Measurements from ENCODE around the gene PLCB4.

PLCB4 gene

GRCh38 chr20:9476174-9476573, 407.3 kb downstream of the PLCB4 start:
- TF ChIP-seq GABPA (IDR thresholded peaks at IDR 0.05; ENCODE audit: low read depth): no peak
- TF ChIP-seq CTCF (IDR thresholded peaks at IDR 0.05; ENCODE audit: insufficient read depth, low read length): no peak
- TF ChIP-seq SPI1 (IDR thresholded peaks at IDR 0.05; ENCODE audit: borderline replicate concordance, low read depth): no peak
- TF ChIP-seq REST (IDR thresholded peaks at IDR 0.05; ENCODE audit: insufficient replicate concordance, low read depth): no peak
- TF ChIP-seq POLR2AphosphoS5 (IDR thresholded peaks at IDR 0.05; ENCODE audit: low read depth): no peak
- DNase-seq (ENCODE audit: low read depth in 1 of 2, low spot score in 1 of 2): no peak
- H3K4me3 ChIP-seq (replicated peaks; ENCODE audit: insufficient read depth, low read length): no peak overlapping the region
- no peak overlapping the region for H3K27ac ChIP-seq (replicated peaks)
- H3K27me3 ChIP-seq (ENCODE audit: insufficient read depth, poor library complexity, severe bottlenecking): peaks cover 2% of the 10 kb centered on the region

GRCh38 chr20:9476637-9477036, 407.8 kb downstream of the PLCB4 start:
- H3K27me3 ChIP-seq (ENCODE audit: insufficient read depth, poor library complexity, severe bottlenecking): peaks cover 2% of the 10 kb centered on the region
- DNase-seq (ENCODE audit: low read depth in 1 of 2, low spot score in 1 of 2): no peak
- TF ChIP-seq REST (IDR thresholded peaks at IDR 0.05; ENCODE audit: insufficient replicate concordance, low read depth): no peak

GRCh38 chr20:9478771-9479170, 409.9 kb downstream of the PLCB4 start:
- no peak overlapping the region for H3K27ac ChIP-seq (replicated peaks)
- no peak overlapping the region for H3K4me3 ChIP-seq (replicated peaks; ENCODE audit: insufficient read depth, low read length)
- H3K27me3 ChIP-seq (ENCODE audit: insufficient read depth, poor library complexity, severe bottlenecking): no peaks in the 10 kb centered on the region
- TF ChIP-seq POLR2AphosphoS5 (IDR thresholded peaks at IDR 0.05; ENCODE audit: low read depth): no peak
- no peak for TF ChIP-seq CTCF (IDR thresholded peaks at IDR 0.05; ENCODE audit: insufficient read depth, low read length)
- TF ChIP-seq REST (IDR thresholded peaks at IDR 0.05; ENCODE audit: insufficient replicate concordance, low read depth): no peak
- DNase-seq (ENCODE audit: low read depth in 1 of 2, low spot score in 1 of 2): no peak

More at GRCh38 chr20:9476637-9477036, 407.8 kb downstream of the PLCB4 start:
- H3K27ac ChIP-seq (replicated peaks): no peak overlapping the region
- no peak overlapping the region for H3K4me3 ChIP-seq (replicated peaks; ENCODE audit: insufficient read depth, low read length)

DNA sequence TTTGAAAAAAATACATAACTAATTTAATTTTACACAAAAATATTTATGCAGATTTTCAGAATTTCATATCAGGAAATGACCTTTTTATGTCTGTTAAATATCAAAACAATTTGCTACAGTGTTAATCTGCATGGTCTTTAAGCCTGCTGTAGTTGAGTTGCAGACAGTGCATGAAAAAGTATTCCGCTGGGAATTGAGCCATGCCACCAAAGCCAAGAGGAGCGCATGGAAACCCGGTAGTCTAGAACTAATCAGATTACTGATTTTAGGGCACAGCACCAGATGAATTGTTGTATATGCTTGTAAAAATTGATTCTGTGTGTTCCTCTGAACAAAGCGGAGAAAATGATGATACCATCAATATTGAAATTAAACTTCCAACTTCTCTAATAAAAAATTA, 411.2 kb downstream of the PLCB4 start:
- Histone ChIP-seq H3K4me3 (replicated peaks; ENCODE audit: insufficient read depth, low read length) (no peak overlapping the region), H3K27ac (replicated peaks) (no peak overlapping the region), H3K27me3 (ENCODE audit: insufficient read depth, poor library complexity, severe bottlenecking) (no peaks in the 10 kb centered on the region)
- DNase-seq (ENCODE audit: low read depth in 1 of 2, low spot score in 1 of 2): no peak
- TF ChIP-seq POLR2AphosphoS5 (IDR thresholded peaks at IDR 0.05; ENCODE audit: low read depth): no peak
- TF ChIP-seq GABPA (IDR thresholded peaks at IDR 0.05; ENCODE audit: low read depth): no peak
- no peak for TF ChIP-seq SPI1 (IDR thresholded peaks at IDR 0.05; ENCODE audit: borderline replicate concordance, low read depth)
- no peak for TF ChIP-seq CTCF (IDR thresholded peaks at IDR 0.05; ENCODE audit: insufficient read depth, low read length)
- TF ChIP-seq REST (IDR thresholded peaks at IDR 0.05; ENCODE audit: insufficient replicate concordance, low read depth): no peak
